ENCODE results near the gene C15orf62.

The C15orf62 gene

DNA sequence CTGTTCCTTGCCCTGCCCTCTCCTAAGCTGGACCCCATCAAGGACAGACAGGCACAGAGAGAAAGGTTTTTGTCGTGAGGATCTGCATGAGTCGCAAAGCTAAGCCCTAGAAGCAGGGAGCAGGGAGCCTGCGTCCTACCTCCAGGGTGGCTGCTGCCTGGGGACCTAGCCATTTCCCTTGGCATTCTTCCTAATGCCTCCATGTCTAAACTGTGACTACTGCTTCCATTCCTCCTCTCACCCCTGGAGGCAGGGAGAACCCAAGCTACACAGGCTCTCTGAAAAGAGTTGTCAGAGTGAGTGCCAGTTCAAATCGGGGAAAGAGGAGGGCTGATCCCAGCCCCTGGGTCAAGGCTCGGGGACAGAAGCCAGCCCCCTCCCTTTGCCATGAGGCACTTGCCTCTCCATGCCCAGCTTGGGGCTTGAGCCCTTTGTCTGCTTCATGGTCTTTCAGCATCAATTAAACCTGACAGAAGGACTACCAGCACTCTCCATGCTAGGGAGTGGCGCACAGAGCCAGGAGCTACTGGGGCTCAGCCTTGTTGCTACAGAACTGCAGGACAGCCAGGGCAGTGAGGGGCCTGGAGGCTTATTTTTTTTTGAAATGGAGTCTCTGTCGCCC lies 3.5 kb upstream of the C15orf62 start:
- no peak for DNase-seq (ENCODE audit: low read depth)
- TF ChIP-seq, protein P1, sequence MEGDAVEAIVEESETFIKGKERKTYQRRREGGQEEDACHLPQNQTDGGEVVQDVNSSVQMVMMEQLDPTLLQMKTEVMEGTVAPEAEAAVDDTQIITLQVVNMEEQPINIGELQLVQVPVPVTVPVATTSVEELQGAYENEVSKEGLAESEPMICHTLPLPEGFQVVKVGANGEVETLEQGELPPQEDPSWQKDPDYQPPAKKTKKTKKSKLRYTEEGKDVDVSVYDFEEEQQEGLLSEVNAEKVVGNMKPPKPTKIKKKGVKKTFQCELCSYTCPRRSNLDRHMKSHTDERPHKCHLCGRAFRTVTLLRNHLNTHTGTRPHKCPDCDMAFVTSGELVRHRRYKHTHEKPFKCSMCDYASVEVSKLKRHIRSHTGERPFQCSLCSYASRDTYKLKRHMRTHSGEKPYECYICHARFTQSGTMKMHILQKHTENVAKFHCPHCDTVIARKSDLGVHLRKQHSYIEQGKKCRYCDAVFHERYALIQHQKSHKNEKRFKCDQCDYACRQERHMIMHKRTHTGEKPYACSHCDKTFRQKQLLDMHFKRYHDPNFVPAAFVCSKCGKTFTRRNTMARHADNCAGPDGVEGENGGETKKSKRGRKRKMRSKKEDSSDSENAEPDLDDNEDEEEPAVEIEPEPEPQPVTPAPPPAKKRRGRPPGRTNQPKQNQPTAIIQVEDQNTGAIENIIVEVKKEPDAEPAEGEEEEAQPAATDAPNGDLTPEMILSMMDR (conservative IDR thresholded peaks at IDR 0.05; ENCODE audit: low read length) = no peak
- no peak overlapping the region for H3K4me3 ChIP-seq (ENCODE audit: low read length)

DNA sequence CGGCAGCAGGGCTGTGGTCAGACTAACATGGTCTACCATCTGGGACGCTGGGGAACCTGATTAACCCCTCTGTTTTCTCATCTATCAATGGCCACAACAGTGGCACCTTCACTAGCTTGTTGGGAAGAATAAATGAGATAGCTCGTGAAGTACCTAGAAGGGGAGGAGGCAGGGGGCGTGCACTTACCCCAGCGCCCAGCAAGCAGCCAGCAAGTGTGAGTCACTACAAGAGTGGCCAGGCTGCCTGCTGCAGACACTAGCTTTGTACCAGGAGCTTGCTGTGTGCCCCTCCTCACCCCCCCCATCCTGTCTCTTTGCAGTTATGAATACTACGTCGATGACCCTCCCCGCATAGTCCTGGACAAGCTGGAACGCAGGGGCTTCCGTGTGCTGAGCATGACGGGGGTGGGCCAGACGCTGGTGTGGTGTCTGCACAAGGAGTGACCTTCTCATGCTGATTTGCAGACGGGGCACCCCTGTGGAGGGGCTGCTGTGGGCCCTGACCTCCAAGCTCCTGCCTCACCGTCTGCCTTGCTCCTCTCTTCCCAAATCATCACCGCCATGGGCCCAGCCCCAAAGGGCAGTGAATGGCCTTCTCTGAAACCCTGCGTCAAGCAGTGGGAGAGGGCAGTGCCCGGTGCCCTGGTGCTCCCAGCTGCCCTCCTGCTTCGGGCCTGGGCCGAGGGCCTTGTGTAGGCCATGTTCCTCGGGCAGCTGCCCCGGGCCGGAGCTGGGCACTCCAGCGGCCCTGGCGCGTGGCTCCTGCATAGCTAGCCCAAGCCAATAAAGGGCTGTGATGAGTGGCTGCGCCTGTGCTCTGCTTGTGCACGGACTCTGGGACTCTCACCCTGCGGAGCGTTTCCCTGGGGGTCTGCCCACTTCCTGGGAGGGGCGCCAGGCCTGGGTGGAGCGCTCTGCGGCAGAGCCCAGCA lies 2.6 kb upstream of the C15orf62 start:
- TF ChIP-seq, protein P1 (conservative IDR thresholded peaks at IDR 0.05; ENCODE audit: low read length) = no peak
- no peak for DNase-seq (ENCODE audit: low read depth)
- H3K4me3 ChIP-seq (ENCODE audit: low read length) = no peak overlapping the region

DNA sequence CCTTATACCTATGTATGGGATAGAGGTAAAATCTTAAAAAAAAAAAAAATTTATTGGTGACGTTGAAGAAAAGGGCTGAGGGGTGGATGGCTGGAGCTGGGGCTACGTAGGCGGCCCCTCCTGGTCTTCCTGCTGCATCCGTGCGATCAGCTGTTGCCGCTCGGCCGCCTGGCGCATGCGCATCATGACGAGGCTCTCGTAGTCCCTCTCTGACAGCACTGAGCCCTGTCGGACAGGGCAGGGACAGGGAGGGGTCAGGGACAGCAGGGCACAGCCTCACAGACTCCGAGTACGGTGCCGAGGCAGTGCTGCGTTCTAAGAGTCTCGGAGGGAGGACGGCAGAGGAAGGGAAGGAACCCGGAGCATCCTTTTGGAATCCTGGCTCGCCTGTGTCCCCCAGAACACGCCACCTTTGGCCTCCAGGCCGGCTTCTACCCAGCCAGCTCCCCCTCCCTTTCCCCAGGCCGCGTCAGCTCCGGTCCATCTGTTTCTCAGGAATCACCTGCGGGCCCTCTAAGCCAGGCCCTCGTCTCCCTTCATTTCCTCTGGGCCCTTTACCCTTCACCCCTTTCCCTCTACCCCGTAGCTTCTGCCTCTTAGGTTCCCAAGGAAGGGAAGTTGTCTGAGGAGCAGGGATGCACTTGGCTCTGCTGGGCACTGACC lies 1.8 kb upstream of the C15orf62 start:
- H3K4me3 ChIP-seq (ENCODE audit: low read length) = no peak overlapping the region
- TF ChIP-seq, protein P1 (conservative IDR thresholded peaks at IDR 0.05; ENCODE audit: low read length) = no peak
- DNase-seq (ENCODE audit: low read depth) = no peak

DNA sequence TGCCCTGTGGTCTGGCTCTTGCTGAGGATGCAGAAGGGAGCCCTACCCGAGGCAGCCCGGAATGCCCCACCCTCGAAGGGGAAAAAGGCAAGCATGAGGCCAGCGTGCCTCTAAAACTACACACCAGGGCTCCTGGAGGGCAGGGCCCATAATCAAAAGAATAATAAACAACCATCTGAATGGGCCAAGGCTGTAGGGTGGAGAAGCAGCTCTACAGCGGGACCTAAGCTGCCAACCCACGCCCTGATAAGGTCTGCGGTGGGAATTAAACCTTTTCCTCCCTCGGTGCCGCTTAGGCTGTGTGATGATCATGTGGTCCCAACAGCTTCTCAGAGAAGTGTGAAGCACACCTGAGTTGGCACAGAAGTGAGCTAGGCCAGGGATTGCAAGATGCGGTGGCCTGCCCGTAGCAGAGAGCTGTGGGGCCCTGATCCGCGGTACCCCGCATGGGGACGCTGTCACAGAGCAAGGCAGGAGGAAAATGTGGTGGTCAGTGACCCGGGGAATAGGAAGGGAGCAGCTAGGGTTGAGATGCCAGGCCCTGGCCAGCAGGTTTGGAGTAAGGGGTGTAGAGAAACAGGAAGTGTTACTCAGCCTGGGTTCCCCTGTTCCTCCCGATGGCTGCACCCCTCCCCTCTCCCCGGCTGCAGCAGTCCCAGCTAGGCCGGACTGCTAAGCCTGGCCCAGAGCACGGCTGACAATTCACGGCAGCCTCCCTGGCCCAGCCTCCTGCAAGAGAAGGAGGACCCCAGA lies 1.1 kb upstream of the C15orf62 start:
- DNase-seq (ENCODE audit: low read depth) = no peak
- no peak overlapping the region for H3K4me3 ChIP-seq (ENCODE audit: low read length)
- TF ChIP-seq, protein P1 (conservative IDR thresholded peaks at IDR 0.05; ENCODE audit: low read length) = no peak

DNA sequence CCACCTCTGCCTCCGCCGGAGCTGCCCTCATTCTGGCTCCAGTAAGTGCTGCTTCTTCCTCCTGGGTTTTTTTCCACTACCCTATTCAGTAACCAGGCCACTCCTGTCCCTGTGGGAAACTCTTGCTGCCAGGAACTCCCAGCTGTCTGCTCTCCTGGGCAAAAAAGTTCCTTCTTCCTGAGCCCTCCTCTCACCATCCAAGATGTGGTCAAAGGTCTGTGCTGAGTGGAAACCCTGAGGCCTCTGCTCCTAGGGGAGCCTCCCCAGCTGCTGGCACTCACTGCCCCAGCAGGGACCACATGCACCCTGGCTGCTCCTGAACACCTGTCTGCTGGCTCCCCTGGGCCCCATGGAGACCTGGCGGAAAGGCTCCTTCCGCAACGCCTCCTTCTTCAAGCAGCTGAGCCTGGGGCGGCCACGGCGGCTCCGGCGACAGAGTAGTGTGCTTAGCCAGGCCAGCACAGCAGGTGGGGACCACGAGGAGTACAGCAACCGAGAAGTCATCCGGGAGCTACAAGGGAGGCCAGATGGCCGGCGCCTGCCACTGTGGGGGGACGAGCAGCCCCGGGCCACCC lies 454 bp downstream of the C15orf62 start:
- H3K4me3 ChIP-seq (ENCODE audit: low read length) = no peak overlapping the region
- no peak for DNase-seq (ENCODE audit: low read depth)
- TF ChIP-seq, protein P1 (conservative IDR thresholded peaks at IDR 0.05; ENCODE audit: low read length) = no peak

DNA sequence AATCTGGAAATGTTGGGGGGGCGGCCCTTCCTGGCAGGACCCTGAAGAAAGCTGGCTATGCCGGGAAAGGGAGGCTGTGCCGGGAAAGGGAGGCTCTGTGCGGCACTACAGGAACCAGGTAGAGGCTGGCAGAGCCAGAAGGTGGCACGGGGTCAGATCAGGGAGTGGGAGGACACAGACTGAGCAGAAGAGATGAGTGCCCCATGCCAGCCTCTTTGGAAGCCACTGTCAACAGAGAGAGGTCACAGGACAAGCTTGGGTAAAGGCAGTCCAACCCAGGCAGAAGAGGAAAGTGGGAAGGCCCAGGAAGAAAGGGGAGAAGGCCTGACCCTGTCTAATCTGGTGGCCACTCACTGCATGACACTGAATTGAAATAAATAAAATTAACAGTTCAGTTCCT lies 1.5 kb downstream of the C15orf62 start:
- TF ChIP-seq, protein P1 (conservative IDR thresholded peaks at IDR 0.05; ENCODE audit: low read length) = no peak
- H3K4me3 ChIP-seq (ENCODE audit: low read length) = no peak overlapping the region
- no peak for DNase-seq (ENCODE audit: low read depth)

Data from AG10803 (cell line).